Natural killer cell (primary cell): ENCODE data around the gene PRKG1. TPM values are rescaled to one million over a fixed set of nuclear protein-coding genes. Genes with fewer than 3 reads are reported as not detected.

Source experiments
- ATAC-seq, 3 donors: fragments of 150-1000 bp in 2 of 3; fragments of 200-7000 bp in 1 of 3; cut with Tn5 transposase; 1 replicate in 1 of 3; 2 replicates in 2 of 3; pipeline ENCODE4 v1.10.0; 2021; ENCODE audit warnings: mild to moderate bottlenecking in 2 of 3, moderate library complexity in 2 of 3
- DNase-seq, 2 donors: peaks; one replicate each; pipeline versions ENCODE4 v3.0.0 to v3.0.0-alpha.2; 2013 to 2021; ENCODE audit warnings: mixed read lengths in 1 of 2
- H3K27ac ChIP-seq: one replicate; pipeline ENCODE4 v1.5.1; 2013; ENCODE audit warnings: mild to moderate bottlenecking, low read length
- H3K27me3 ChIP-seq: one replicate; pipeline ENCODE4 v1.6.1; 2013; ENCODE audit warnings: low read length; ENCODE audit not compliant: control insufficient read depth, insufficient read depth
- H3K36me3 ChIP-seq: one replicate; pipeline ENCODE4 v1.6.1; 2013; ENCODE audit warnings: low read length; ENCODE audit not compliant: control insufficient read depth, insufficient read depth
- H3K4me1 ChIP-seq: one replicate; pipeline ENCODE4 v1.6.1; 2013; ENCODE audit warnings: low read length; ENCODE audit not compliant: control insufficient read depth, insufficient read depth
- H3K4me3 ChIP-seq: one replicate; pipeline ENCODE4 v1.5.1; 2013; ENCODE audit warnings: low read length
- H3K9me3 ChIP-seq: one replicate; pipeline ENCODE4 v1.6.1; 2013; ENCODE audit warnings: low read length; ENCODE audit not compliant: control insufficient read depth, insufficient read depth
- H3K27ac Mint-ChIP-seq, 2 donors: one replicate each; pipeline ENCODE4 v1.8.0; 2022; ENCODE audit warnings: mild to moderate bottlenecking in 2 of 2, mixed read lengths in 2 of 2, moderate library complexity in 1 of 2
- H3K27me3 Mint-ChIP-seq, 2 donors: one replicate each; pipeline ENCODE4 v1.8.0; 2022; ENCODE audit warnings: low read depth in 2 of 2, mixed read lengths in 2 of 2
- H3K36me3 Mint-ChIP-seq: one replicate; pipeline ENCODE4 v1.8.0; 2022; ENCODE audit warnings: mixed read lengths
- H3K4me1 Mint-ChIP-seq, 2 donors: one replicate each; pipeline ENCODE4 v1.8.0; 2022; ENCODE audit warnings: mixed read lengths in 2 of 2
- H3K4me3 Mint-ChIP-seq: one replicate; pipeline ENCODE4 v1.8.0; 2022; ENCODE audit warnings: mild to moderate bottlenecking, moderate library complexity, mixed read lengths
- H3K9me3 Mint-ChIP-seq, 2 donors: one replicate each; pipeline ENCODE4 v1.8.0; 2022; ENCODE audit warnings: mixed read lengths in 2 of 2
- CTCF ChIP-seq: fragments of 200-600 bp; IDR thresholded peaks from one replicate; pipeline ENCODE4 v1.8.0; 2022; ENCODE audit warnings: antibody characterized with exemption
- WGBS: methylation state at CpG from one replicate; pipeline ENCODE4 v1.1.7; 2013; ENCODE audit warnings: missing lambda C conversion rate; ENCODE audit not compliant: insufficient coverage; 5-methylcytosine and 5-hydroxymethylcytosine counted together
- intact Hi-C: fragments of 100-400 bp; cut with micrococcal nuclease; formaldehyde crosslinking; loops from one replicate; pipeline ENCODE4 v1.14.2; 2022
- total RNA-seq, 4 donors: library from RNA; stranded (reverse); fragments of 120-200 nt in 1 of 4; gene quantifications; one replicate each; pipeline versions ENCODE4 v1.2.3 to v1.2.4, GENCODE V29; 2013 to 2022

The PRKG1 gene
- total RNA-seq, 3 donors from 2014 or later (not counting 1 experiment from before 2014, with no cell fraction given), result 0.23 to 0.41 (median 0.35) TPM

DNA sequence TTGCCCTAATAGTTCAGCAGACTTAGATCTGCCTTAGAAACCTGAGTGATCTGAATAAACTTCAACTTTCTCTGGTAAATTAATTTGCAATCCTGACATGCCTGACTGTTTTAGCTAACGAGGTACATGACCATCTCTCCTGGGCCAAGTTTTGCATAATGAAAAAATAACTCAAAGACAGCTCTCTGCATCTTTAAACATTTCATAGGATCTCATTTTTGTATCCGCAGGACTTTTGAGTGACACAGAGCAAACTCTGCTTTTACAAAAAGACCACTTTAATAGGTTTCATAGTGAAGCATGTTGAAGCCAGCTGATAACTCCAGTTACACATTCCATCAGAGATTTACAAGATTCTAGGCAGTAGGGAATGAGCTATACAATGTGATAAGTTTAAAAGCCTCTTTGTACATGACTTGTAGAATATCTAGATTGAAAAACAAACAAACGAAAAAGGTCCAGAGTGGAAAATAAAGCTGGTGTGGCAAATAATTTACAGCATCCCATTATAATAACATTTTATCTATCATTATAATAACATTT lies 2.1 kb downstream of the PRKG1 start:
- Mint-ChIP-seq H3K4me1 (peaks cover 5 to 6% of the 10 kb centered on the region in 2 donors), H3K9me3 (no peaks in the 10 kb centered on the region), H3K27me3 (peaks cover 28 to 57% of the 10 kb centered on the region in 2 donors), H3K36me3 (no peaks in the 10 kb centered on the region), H3K4me3 (no peak overlapping the region), H3K27ac (no peak overlapping the region)
- no peak for ATAC-seq
- no peak for DNase-seq
- Histone ChIP-seq H3K36me3 (no peaks in the 10 kb centered on the region), H3K27ac (no peak overlapping the region), H3K27me3 (peaks cover 28% of the 10 kb centered on the region), H3K4me1 (peaks cover 16% of the 10 kb centered on the region), H3K9me3 (no peaks in the 10 kb centered on the region), H3K4me3 (no peak overlapping the region)
- no peak for TF ChIP-seq CTCF
- 59% methylated on average over 2 of the region's 3 CpGs for WGBS
- intact Hi-C loops, result no loop called here

DNA sequence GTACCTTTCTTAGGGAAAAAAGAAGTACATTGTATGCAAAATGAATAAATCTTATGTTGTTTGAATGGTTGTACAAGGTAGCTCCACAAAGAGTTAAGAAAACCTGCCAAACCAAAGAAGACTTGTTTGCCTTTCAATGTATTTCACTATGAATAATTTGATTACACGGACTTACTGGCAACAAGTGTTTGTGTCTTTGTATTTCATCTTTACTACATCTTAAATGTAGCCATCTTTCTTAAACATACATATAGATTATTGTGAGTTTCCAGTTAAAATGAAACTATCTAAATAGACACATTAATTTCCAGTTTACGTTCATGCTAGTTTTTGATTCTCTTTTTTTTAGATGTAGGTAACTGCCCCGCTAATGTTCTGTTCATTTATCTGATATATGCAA lies 2.8 kb downstream of the PRKG1 start:
- intact Hi-C loops, result no loop called here
- Mint-ChIP-seq H3K36me3 (no peaks in the 10 kb centered on the region), H3K9me3 (no peaks in the 10 kb centered on the region), H3K4me1 (peaks cover 5 to 6% of the 10 kb centered on the region in 2 donors), H3K27ac (no peak overlapping the region), H3K4me3 (no peak overlapping the region), H3K27me3 (peaks cover 28 to 50% of the 10 kb centered on the region in 2 donors)
- Histone ChIP-seq H3K9me3 (no peaks in the 10 kb centered on the region), H3K27me3 (peaks cover 28% of the 10 kb centered on the region), H3K4me3 (no peak overlapping the region), H3K36me3 (no peaks in the 10 kb centered on the region), H3K27ac (no peak overlapping the region), H3K4me1 (peaks cover 16% of the 10 kb centered on the region)
- ATAC-seq, result no peak
- DNase-seq, result no peak
- WGBS, result no CpG with 5 or more reads among the region's 3 CpGs
- TF ChIP-seq CTCF, result no peak

- intact Hi-C loops, result no loop called here
- Histone ChIP-seq H3K27me3 (peaks cover 26% of the 10 kb centered on the region), H3K9me3 (no peaks in the 10 kb centered on the region), H3K4me3 (no peak overlapping the region), H3K4me1 (peaks cover 16% of the 10 kb centered on the region), H3K36me3 (no peaks in the 10 kb centered on the region), H3K27ac (no peak overlapping the region)
- no peak for TF ChIP-seq CTCF
- Mint-ChIP-seq H3K27me3 (peaks cover 28 to 49% of the 10 kb centered on the region in 2 donors), H3K4me1 (peaks cover 5 to 6% of the 10 kb centered on the region in 2 donors), H3K9me3 (no peaks in the 10 kb centered on the region), H3K36me3 (no peaks in the 10 kb centered on the region), H3K4me3 (no peak overlapping the region), H3K27ac (no peak overlapping the region)
- DNase-seq (no peak), ATAC-seq (no peak)
Observed at GRCh38 chr10:51077507-51077906, 3.2 kb downstream of the PRKG1 start.

GRCh38 chr10:51079331-51079730 lies 5.0 kb downstream of the PRKG1 start:
- no peak for TF ChIP-seq CTCF
- Mint-ChIP-seq H3K27ac (no peak overlapping the region), H3K4me1 (peaks cover 2 to 6% of the 10 kb centered on the region in 2 donors), H3K36me3 (no peaks in the 10 kb centered on the region), H3K9me3 (no peaks in the 10 kb centered on the region), H3K27me3 (peaks cover 14 to 35% of the 10 kb centered on the region in 2 donors), H3K4me3 (no peak overlapping the region)
- Histone ChIP-seq H3K4me1 (peaks cover 6% of the 10 kb centered on the region), H3K27me3 (peaks cover 16% of the 10 kb centered on the region), H3K27ac (no peak overlapping the region), H3K4me3 (no peak overlapping the region), H3K9me3 (no peaks in the 10 kb centered on the region), H3K36me3 (no peaks in the 10 kb centered on the region)
- DNase-seq (no peak), ATAC-seq (no peak)
- 62% methylated on average over 1 of the region's 1 CpG for WGBS
- intact Hi-C loops, result no loop called here
